NCI-H1417 (cell line): Measurements from ENCODE around the gene PGP.

Experiments used
- DNase-seq, 3 experiments: peaks; one replicate each; lab custom pipeline; 2025; lab: John Stamatoyannopoulos, UW

Gene PGP

DNA sequence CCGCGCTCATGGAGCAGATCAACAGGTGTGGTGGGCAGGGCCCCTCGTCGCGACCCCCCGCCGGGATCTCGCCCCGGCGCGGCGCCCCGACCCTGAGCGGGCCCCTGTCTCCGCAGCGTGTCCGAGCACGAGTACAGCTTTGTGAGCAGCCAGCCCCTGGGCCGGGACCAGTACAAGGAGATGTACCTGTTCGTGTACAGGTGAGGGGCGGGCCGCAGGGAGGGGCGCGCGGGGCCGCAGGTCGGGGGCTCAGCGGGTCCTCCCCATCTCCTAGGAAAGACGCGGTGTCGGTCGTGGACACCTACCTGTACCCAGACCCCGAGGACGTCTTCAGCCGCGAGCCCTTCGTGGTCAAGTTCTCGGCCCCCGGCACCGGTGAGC, 22.5 kb upstream of the PGP start:
- no peak for DNase-seq

DNA sequence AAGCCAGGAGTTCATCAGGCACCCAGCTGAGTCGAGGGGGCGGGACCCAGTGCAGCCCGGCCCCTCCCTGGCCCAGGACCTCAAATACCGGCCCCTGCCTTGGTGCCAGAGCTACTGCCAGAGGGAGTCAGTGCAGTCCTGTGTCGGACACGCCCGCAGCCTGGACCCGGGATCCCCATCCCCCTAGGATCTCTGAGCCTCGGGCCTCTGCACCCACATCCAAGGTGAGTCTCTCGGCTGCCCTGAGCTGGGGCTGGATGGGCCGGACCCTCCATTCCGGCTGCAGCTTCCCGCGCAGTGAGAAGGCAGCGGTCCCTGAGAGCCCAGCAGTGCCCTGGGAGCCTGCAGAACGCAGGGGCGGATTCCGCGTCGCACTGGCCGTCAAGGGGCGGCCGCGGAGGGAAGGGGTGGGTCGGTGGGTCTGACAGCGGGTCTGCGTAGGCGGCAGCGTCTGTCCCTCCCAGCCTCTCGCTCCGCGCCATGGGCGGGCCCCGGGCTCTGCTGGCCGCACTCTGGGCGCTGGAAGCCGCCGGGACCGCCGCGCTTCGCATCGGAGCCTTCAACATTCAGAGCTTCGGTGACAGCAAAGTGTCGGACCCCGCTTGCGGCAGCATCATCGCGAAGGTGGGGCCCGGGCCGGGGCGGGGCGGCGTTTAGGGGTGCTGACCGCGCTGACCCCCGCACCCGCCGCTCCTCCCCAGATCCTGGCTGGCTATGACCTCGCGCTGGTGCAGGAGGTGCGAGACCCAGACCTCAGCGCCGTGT, 21.9 kb upstream of the PGP start, which contains the start of gene DNASE1L2:
Gene DNASE1L2 (plus strand): TSS at position 108 of the 765 bp plus-strand sequence. CDS start 373 bp downstream, at position 481.
- no peak for DNase-seq

DNA sequence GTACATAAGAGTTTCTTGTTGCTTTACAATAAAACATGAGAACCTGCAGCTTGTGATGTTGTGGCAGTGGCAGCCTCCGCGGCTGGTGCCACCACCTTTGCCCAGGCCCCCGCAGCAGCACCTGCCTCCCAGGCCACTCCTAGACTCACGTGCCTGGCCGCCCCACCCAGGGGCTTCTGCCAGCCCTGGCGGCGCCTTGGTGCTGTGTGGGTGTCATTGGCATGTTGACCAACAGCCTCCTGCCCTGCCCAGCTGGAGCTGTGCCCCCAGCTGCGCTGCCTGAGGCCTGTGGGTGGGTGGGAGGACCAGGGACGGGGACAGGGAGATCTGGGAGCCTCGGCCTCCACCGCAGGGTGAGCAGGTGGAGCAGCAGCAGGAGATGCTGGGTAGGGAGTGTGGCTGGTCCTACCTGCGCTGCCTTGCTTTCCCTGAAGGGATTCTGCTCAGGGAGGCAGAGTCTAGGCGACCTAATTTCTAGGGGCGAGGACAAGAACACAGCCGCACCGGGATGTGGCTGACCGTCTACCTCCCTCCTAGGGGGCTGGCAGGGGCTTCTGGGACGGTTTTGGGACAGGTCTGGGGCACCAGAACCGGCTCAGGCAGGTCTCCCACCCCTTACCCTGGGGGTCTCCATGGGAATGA, 21.2 kb upstream of the PGP start:
- peak in 1 of 3 experiments; percentile 21 for DNase-seq

DNA sequence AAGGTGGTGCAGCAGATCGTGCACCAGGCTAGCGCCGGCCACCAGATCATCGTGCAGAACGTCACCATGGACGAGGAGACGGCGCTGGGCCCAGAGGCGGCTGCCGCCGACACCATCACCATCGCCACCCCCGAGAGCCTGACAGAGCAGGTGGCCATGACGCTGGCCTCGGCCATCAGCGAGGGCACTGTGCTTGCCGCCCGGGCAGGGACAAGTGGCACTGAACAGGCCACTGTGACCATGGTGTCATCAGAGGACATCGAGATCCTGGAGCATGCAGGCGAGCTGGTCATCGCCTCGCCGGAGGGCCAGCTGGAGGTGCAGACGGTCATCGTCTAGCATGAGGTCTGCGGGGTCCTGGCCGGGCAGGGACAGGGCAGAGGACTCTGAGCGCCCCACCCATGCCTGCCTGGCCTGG, 20.6 kb upstream of the PGP start:
- DNase-seq, result no peak

DNA sequence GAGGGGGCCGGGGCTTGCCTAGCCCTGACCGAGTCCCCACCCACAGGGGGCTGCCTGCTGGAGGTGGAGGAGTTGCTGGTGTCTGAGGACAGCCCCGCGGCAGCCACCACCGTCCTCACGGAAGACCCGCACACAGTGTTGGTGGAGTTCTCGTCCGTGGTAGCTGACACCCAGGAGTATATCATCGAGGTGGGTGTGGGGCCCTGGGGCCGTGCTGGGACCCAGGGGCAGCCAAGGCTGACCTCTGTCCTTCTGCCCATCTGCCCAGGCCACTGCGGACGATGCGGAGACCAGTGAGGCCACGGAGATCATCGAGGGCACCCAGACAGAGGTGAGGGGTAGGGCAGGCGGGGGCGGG, 20.2 kb upstream of the PGP start:
- DNase-seq, result no peak

DNA sequence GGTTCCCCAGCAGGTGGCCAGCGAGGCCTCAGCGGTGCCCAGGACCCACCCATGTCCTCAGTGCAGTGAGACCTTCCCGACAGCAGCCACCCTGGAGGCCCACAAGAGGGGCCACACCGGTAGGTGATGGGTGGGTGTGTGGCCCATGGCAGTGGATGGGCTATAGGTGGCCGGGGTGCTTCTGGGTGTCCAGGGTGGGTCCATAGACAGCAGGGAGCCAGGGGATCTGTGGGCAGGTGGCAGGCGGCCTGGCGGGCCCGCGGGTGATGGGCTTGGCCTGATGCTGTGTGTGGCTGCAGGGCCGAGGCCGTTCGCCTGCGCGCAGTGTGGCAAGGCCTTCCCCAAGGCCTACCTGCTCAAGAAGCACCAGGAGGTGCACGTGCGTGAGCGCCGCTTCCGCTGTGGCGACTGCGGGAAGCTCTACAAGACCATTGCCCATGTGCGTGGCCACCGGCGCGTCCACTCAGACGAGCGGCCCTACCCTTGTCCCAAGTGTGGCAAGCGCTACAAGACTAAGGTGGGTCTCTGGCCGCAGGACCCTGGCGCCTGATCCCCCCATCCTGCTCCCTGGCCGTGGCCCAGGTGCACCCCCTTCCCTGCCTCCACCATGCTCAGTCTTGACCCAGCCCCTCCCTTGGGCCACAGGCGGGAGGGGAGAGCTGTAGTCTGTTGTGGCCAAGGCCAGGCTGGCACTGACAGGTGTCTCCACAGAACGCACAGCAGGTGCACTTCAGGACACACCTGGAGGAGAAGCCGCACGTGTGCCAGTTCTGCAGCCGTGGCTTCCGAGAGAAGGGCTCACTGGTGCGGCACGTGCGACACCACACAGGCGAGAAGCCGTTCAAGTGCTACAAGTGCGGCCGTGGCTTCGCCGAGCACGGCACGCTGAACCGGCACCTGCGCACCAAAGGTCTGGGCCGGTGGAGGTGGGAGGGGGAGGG, 19.5 kb upstream of the PGP start:
- DNase-seq, result peak; percentile 80 to 97 (median 88)

DNA sequence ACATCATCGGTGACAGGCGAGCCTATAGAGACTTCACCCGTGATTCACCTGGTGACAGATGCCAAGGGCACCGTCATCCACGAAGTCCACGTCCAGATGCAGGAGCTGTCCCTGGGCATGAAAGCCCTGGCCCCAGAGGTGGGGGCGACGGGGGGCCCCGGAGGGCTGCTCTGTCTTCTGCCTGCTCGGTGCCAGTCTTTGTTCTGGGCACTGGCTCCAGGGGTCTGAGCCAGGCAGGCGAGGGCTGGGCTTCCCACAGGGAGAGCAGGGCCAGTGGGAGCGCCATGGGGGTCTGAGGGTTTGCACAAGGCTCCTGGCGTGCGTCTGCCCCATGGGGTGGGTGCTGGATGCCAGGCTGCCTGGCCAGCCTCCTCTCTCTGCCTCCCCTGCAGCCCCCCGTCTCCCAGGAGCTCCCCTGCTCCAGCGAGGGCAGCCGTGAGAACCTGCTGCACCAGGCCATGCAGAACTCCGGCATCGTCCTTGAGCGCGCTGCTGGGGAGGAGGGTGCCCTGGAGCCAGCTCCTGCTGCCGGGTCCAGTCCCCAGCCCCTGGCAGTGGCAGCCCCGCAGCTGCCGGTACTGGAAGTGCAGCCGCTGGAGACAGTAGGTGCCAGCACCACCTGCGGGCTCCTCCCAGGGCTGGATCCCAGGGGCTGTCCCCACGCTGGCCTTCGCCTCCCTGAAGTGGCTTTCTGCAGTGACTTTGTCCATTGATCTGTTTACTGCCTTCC, 18.6 kb upstream of the PGP start:
- DNase-seq, result peak in 1 of 3 experiments; percentile 15

DNA sequence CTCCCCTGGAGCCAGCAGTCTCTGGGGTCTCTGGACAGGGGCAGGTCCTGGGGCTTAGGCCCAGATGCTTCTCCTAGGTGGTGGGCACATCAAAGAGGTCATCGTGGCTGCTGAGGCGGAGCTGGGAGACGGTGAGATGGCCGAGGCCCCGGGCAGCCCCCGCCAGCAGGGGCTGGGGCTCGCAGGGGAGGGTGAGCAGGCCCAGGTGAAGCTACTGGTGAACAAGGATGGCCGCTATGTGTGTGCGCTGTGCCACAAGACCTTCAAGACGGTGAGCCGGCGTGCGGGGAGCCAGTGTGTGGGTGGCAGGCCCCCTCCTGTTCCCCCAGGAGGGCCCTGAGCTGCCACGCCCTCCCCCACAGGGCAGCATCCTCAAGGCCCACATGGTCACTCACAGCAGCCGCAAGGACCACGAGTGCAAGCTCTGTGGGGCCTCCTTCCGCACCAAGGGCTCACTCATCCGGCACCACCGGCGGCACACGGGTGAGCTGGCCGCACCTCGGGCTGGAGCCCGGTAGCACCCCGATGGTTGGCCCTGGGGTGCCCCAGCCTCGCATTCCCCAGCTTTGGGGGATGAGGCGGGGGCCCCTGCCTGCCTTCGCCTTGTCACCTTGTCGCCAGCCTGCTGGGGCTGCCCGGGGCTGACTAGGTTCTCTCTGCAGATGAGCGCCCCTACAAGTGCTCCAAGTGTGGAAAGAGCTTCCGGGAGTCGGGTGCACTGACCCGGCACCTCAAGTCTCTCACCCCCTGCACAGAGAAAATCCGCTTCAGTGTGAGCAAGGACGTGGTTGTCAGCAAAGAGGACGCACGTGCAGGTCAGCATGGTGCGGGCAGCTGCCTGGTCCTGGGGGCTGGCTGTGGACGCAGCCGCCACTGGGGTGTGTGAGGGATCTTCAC, 17.7 kb upstream of the PGP start:
- no peak for DNase-seq

DNA sequence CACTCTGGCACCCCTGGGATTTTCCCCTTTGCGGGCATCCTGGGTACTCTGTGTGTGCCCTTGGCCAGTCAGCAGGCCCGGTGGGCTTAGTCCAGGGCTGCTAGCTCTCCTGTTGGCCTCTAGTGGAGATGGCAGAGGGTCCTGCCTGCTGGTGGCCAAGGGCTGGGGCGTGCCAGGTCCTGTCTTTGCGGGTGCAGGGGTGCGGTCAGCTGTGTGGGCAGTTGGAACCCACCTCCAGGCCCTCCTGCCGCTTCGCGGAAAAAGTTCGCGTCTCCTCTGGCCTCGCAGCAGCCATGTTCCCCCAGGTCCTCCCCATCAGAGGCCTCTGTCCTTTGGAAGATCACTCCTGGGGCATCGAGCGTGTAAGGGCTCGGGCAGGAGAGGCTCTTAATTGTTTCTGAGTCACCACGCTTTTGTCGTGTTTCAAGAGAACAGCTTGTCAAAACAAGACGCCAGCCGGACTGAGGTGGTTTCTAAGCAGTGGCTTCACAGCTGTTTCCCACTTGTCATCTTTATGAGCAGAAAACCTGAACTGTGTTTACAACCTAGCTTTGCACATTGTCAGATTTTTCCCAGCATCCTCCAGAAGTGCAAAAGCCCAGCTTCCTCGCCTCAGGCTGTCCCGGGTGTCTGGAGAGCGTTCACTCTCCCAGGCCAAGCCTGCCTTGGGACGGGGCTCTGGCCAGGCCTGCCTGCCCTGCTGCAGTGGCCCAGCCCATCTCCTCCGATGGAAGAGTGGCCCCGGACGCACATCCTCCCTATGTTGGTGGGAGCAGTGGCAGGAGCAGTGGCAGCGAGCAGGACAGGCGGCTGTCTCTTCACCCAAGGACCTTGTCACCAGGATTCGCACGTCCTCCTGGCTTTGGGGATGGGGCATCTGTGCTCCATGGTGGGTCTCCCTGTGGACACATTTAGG, 16.6 kb upstream of the PGP start:
- peak; percentile 40 to 95 (median 75) for DNase-seq

DNA sequence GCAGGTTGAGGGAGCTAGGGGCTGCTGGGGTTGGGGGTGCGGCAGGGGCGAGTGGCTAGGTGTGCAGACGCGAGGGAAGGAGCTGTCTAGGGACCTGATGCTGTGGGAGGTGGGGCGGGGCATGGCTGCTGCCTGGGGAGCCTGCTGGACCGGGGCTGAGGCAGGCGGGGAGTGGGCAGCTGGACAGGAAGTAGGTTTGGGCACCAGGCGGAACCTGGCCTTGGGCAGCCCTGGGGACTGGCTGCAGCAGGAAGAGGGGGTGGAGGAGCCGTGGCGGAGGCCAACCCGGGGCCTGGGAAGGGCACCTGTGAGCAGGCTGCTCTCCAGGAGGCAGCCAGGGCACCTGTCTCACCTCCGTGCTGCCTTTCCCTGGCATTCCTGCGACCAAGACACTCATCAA, 15.7 kb upstream of the PGP start:
- DNase-seq, result peak in 2 of 3 experiments; percentile 17 to 29

DNA sequence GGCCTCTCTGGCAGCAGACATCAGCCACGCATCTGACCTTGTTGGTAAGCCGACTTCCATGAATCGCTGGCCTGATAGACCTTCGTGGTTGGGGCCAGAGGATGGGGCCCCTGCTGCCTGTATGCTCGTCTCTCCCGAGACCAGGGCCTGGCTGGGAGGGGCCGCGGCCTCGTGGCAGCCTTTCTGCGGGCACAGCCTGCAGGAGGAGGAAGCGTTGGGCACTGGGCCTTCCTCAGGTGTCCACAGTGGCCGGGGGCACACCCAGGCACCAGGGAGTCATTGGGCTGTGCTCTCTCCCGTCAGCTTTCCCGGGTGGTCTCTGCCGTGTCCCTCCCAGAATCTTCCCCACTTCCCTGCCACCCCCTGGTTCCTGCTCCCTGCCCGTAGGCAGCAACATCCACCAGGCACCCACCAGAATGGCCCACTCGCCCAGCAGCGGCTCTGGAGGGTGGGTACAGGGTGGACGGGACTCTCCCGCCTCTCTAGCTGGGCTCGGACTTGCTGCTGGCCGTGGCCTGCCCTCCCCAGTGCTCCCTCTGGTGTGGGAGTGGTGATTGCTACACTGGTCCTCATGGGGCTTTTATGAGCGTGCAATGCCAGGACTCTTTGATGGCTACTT, 15.1 kb upstream of the PGP start:
- DNase-seq, result no peak

DNA sequence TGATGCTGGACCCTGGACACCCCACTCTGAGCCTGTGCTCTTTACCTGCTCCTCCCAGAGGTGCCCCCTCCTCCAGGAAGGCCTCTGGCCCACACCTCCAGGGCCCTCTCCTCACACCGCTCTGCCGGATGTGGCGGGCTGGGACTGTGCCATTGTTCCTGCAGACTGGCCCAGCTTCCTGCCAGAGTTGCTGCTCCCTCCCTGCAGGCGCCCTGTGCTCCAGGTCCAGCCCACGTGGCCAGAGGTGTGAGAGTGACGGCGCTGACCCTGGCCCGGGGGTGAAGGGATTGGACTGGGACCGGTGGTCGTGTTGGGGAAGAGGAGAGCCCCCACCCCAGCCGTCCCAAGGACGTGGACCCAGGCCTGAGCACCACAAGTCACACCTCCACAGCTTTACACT, 14.5 kb upstream of the PGP start:
- no peak for DNase-seq

DNA sequence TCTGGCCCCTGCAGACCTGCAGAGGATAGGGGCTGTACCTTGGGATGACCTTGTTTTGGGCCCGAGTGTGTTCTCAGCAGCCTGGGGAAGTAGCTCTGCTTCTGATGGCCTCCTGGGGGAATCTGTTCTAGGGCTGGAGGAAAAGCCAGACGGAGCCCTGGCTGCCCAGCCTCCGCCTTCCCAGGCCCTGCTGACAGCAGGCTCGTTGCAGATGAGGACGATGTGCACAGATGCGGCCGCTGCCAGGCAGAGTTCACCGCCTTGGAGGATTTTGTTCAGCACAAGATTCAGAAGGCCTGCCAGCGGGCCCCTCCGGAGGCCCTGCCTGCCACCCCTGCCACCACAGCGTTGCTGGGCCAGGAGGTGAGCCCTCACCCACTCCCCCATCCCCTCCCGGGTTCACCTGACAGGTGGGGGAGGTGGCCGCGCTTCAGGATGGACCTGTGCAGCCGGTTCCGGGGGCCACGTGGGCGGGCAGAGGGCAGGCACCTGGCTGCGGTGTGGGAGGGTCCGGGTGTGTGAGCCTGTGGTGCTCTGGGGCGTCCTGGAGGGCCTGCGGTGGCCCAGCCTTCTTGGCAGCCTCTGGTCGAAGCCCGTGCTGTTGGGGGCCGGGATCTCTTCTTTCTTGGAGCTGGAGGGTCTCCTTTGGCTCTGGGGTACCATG, 13.7 kb upstream of the PGP start:
- DNase-seq, result no peak

DNA sequence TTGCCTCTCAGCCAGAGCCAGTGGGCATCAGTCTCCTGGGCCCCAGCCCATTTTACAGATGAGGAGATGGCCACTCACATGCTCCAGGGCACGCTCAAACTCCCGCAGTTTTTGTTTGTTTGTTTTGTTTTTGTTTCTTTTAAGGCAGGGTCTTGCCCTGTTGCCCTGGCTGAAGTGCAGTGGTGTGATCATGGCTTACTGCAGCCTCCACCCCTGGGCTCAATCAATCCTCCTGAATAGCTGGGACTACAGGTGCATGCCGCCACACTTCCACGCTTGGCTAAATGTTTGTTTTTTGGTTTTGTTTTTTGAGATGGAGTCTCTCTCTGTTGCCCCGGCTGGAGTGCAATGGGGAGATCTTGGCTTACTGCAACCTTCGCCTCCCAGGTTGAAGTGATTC, 12.3 kb upstream of the PGP start:
- no peak for DNase-seq

DNA sequence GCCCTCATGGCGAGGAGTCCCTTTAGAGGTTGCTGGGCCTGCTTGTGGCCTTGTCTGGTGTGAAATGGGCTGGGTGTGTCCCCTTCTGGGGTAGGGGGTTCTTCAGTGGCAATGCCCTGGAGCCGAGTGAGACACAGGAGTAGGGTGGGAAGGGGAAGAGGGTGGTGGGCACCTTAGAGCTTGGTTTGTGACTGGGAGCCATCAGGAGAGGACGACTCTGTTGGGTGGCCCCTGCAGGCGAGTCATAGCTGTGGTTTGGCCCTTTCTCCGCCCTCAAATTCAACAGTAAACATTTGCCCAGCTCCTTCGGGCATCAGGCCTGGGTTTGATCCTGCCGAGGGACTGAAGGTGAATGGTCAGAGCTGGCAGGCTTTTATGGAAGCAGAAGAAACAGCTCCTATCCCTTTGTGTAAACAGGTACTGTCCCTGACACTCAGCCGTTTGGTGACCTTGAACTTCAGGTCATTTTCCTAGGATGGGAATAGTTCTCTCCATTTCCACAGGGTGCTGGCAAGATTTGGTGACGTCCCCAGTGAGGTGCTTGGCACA, 11.7 kb upstream of the PGP start:
- DNase-seq, result no peak

DNA sequence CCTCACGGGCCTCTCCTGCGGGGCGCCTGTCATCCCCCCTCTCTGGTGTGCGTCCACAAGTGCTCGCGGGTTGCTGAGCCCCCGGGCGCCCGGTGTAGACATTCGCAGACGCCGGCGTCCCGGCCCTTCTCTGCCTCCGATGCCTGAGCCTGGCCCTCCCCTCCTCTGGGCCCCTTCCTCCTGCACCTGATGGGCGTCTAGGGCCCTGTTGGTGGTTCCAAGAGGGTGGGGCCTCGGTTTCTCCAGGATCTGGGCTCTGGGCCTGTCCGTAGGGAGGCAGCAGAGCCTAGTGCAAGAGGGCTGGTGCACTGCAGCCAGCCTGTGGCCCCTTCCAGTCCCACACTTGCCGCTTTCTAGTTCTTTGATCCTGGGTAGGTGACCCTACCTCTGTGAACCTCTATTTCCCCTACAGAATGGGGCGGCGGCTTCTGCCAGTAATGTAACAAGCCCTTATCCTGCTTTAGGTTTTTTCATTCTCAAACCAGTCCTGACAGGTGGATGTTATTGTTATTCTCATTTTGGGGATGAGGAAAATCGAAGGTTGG, 9.4 kb upstream of the PGP start:
- peak; percentile 64 to 70 (median 69) for DNase-seq

DNA sequence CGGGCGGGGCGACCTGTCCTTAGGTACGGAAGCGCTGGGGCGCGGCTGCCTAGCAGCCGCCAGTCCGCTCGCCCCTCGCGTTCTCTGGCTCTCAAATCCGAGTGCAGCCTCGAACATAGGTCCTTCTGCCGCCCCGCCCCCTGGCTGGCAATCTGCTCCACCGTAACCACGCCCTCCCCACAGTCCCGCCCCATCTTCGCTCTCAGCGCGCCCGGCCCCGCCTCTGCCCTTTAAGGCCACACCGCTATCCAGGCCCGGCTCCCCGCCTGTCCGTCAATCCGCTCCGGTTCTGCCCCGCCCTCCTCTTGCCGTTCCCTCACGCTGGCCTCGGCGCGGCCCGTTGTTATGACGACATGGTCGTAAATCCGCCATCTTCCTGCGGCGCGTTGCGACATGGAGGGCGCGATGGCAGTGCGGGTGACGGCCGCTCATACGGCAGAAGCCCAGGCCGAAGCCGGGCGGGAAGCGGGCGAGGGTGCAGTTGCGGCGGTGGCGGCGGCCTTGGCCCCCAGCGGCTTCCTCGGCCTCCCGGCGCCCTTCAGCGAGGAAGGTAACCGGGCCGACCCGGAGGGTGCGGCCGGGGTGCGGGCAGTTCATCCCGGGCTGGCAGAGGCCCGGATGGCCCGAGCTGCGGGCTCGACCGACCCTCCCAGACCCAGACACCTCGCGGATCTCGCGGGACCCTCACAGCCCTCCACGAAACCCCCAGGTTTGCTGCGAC, 8.7 kb upstream of the PGP start, which contains the start of gene E4F1:
Gene E4F1 (plus strand): TSS at position 371 of the 721 bp plus-strand sequence. CDS start 23 bp downstream, at position 394.
- DNase-seq, result peak; percentile 98 to 100 (median 99)
